HepG2 (cell line): ENCODE results near the gene MSRB2. TPM values are rescaled to one million over a fixed set of nuclear protein-coding genes. Genes with fewer than 3 reads are reported as not detected.

ENCODE experiments used
- ATAC-seq: fragments of 200-7000 bp; cut with Tn5 transposase; 3 replicates; pipeline ENCODE4 v1.9.1; 2020; ENCODE audit warnings: mild to moderate bottlenecking, moderate library complexity
- BruUV-seq: library from RNA; stranded (reverse); fragments of 400-500 nt; replicated peaks from 2 replicates; lab custom pipeline; 2021; lab: Mats Ljungman, UMichigan
- CTCF ChIA-PET: fragments of 300-600 bp; formaldehyde crosslinking; extraction: SDS; loops from one replicate; lab custom pipeline; 2021; ENCODE audit warnings: low total read pairs, inconsistent platforms, low intra/inter-chr PET ratio; lab: Yijun Ruan, JAX
- POLR2A ChIA-PET: fragments of 350-600 bp; sonication (Branson Sonifier 250); formaldehyde crosslinking; loops from one replicate; lab custom pipeline; 2020; ENCODE audit warnings: antibody characterized with exemption, inconsistent platforms; lab: Yijun Ruan, JAX
- DNase-seq: peaks from one replicate; pipeline ENCODE4 v3.0.0-alpha.2; 2015; ENCODE audit warnings: low spot score
- FAIRE-seq: peaks from 3 replicates; lab custom pipeline; 2011; peaks lifted over from hg19 to GRCh38; lab: Jason Lieb, UNC
- H2AFZ ChIP-seq: one replicate; pipeline ENCODE4 v1.6.1; 2011; ENCODE audit warnings: low read length, inconsistent platforms
- H3K27ac ChIP-seq: fragments of 300-600 bp; 3 replicates; pipeline ENCODE4 v1.8.0; 2011; ENCODE audit warnings: mixed run types, mild to moderate bottlenecking, mixed read lengths, low read length, inconsistent platforms; ENCODE audit not compliant: insufficient read depth; ENCODE audit errors: extremely low read length
- H3K27me3 ChIP-seq, 2 experiments: fragments of 200-600 bp in 1 of 2; 2 replicates in 1 of 2; 3 replicates in 1 of 2; pipeline versions ENCODE4 v1.6.0 to v1.8.0; 2011; ENCODE audit warnings: low read length in 2 of 2, mild to moderate bottlenecking in 2 of 2, moderate library complexity in 2 of 2, inconsistent platforms in 1 of 2; ENCODE audit not compliant: insufficient read depth in 2 of 2, control insufficient read depth in 1 of 2
- H3K36me3 ChIP-seq, 2 experiments: fragments of 200-600 bp in 1 of 2; replicated peaks in 1 of 2; 2 replicates in 1 of 2; 3 replicates in 1 of 2; pipeline versions ENCODE4 v1.5.1 to v1.8.0; 2011; ENCODE audit warnings: low read length in 2 of 2, inconsistent platforms in 1 of 2; ENCODE audit not compliant: insufficient read depth in 2 of 2, control insufficient read depth in 1 of 2
- H3K4me1 ChIP-seq: 2 replicates; pipeline ENCODE4 v1.5.1; 2012; ENCODE audit warnings: low read length, inconsistent platforms; ENCODE audit not compliant: insufficient read depth
- H3K4me2 ChIP-seq: 2 replicates; pipeline ENCODE4 v1.6.0; 2011; ENCODE audit warnings: low read depth, low read length, inconsistent platforms
- H3K4me3 ChIP-seq, 3 experiments: fragments of 200-600 bp in 1 of 3; sonication (generic), shearing (Covaris generic) in 1 of 3; replicated peaks in 1 of 3; 2 replicates each; pipeline ENCODE4 v1.5.1; 2011 to 2016; ENCODE audit warnings: low read length in 3 of 3, inconsistent platforms in 2 of 3, low read depth in 2 of 3, mild to moderate bottlenecking in 2 of 3, control low read depth in 1 of 3, mixed read lengths in 1 of 3; ENCODE audit not compliant: insufficient read depth in 1 of 3
- H3K79me2 ChIP-seq: one replicate; pipeline ENCODE4 v1.6.1; 2011; ENCODE audit warnings: low read length, inconsistent platforms; ENCODE audit not compliant: insufficient read depth
- H3K9ac ChIP-seq: 2 replicates; pipeline ENCODE4 v1.6.0; 2011; ENCODE audit warnings: mild to moderate bottlenecking, low read depth, low read length, inconsistent platforms; ENCODE audit not compliant: insufficient read depth
- H3K9me3 ChIP-seq: 2 replicates; pipeline ENCODE4 v1.5.1; 2012; ENCODE audit warnings: mild to moderate bottlenecking, low read length
- H4K20me1 ChIP-seq: 2 replicates; pipeline ENCODE4 v1.6.0; 2011; ENCODE audit warnings: inconsistent platforms, mild to moderate bottlenecking, low read length, moderate library complexity; ENCODE audit not compliant: insufficient read depth
- ELF4 ChIP-seq: sonication (generic); formaldehyde crosslinking; IDR thresholded peaks from 2 replicates; pipeline ENCODE4 v1.5.0; 2020; ENCODE audit warnings: missing genetic modification reagents, mild to moderate bottlenecking, moderate library complexity, borderline replicate concordance
- EZH2 ChIP-seq: conservative IDR thresholded peaks from 2 replicates; pipeline ENCODE4 v1.6.1; 2012; ENCODE audit warnings: mild to moderate bottlenecking, low read depth, low read length, moderate library complexity
- PHF5A ChIP-seq: IDR thresholded peaks from one replicate; pipeline ENCODE4 v1.6.1; 2018; ENCODE audit warnings: low read depth, missing genetic modification reagents; ENCODE audit not compliant: unreplicated experiment
- SAFB2 ChIP-seq: sonication (generic); formaldehyde crosslinking; IDR thresholded peaks from 2 replicates; pipeline ENCODE4 v1.5.1; 2020; ENCODE audit warnings: missing genetic modification reagents, low read depth, mild to moderate bottlenecking, borderline replicate concordance
- STAT5B ChIP-seq: sonication (generic); formaldehyde crosslinking; IDR thresholded peaks from 2 replicates; pipeline ENCODE4 v1.4.0; 2020; ENCODE audit warnings: missing genetic modification reagents
- ZBTB21 ChIP-seq: sonication (generic); formaldehyde crosslinking; IDR thresholded peaks from 2 replicates; pipeline ENCODE4 v1.4.0; 2020; ENCODE audit warnings: missing genetic modification reagents
- ZBTB7A ChIP-seq: sonication (generic); formaldehyde crosslinking; IDR thresholded peaks from 2 replicates; pipeline ENCODE4 v1.8.0; 2022; ENCODE audit warnings: mild to moderate bottlenecking, missing genetic modification reagents
- ZNF160 ChIP-seq: sonication (generic); formaldehyde crosslinking; IDR thresholded peaks from 2 replicates; pipeline ENCODE4 v1.8.0; 2022; ENCODE audit warnings: mild to moderate bottlenecking, inconsistent platforms, missing genetic modification reagents
- ZNF343 ChIP-seq: sonication (generic); formaldehyde crosslinking; IDR thresholded peaks from 2 replicates; pipeline ENCODE4 v1.4.0; 2020; ENCODE audit warnings: mild to moderate bottlenecking, missing genetic modification reagents
- ZNF547 ChIP-seq: sonication (generic); formaldehyde crosslinking; IDR thresholded peaks from 2 replicates; pipeline ENCODE4 v1.5.1; 2020; ENCODE audit warnings: mild to moderate bottlenecking, missing genetic modification reagents
- ZNF644 ChIP-seq: IDR thresholded peaks from 2 replicates; pipeline ENCODE4 v1.6.1; 2016; ENCODE audit warnings: low read depth
- ZNF646 ChIP-seq: sonication (generic); formaldehyde crosslinking; IDR thresholded peaks from 2 replicates; pipeline ENCODE4 v1.9.0; 2021; ENCODE audit warnings: mild to moderate bottlenecking, missing genetic modification reagents
- WGBS: methylation state at CpG from one replicate; pipeline ENCODE4 v1.1.6; 2017; ENCODE audit warnings: low lambda C conversion rate; 5-methylcytosine and 5-hydroxymethylcytosine counted together
- in situ Hi-C: cut with HindIII; loops from 2 replicates; pipeline ENCODE4 v1.10.0; 2017; ENCODE audit warnings: low pct_unique_long_range_greater_than_20kb; ENCODE audit not compliant: extremely low pct_ligation_motif_present
- intact Hi-C: fragments of 100-400 bp; cut with micrococcal nuclease; formaldehyde crosslinking; loops from one replicate; pipeline ENCODE4 v1.10.0; 2022; ENCODE audit not compliant: unreplicated experiment
- polyA plus RNA-seq, 8 experiments: library from polyadenylated mRNA; depleted of rRNA in 3 of 8; stranded (reverse) in 7 of 8; unstranded in 1 of 8; fragments of >200 nt; fragmentation: Illumina TruSeq in 4 of 8; extraction: Trizol in 4 of 8; gene quantifications; 2 replicates each; pipeline versions ENCODE4 v1.2.1 to v1.2.3, GENCODE V29; 2011 to 2016; ENCODE audit warnings: low read depth in 4 of 8, missing spikeins in 1 of 8, mixed read lengths in 1 of 8; ENCODE audit not compliant: insufficient read depth in 1 of 8
- total RNA-seq, 5 experiments: library from RNA; depleted of rRNA; stranded (reverse); fragments of >200 nt; fragmentation: Illumina TruSeq; extraction: Trizol; gene quantifications; 2 replicates each; pipeline ENCODE4 v1.2.3, GENCODE V29; 2016; ENCODE audit warnings: low read depth in 1 of 5

Gene MSRB2
- total and polyA plus RNA-seq, 2 of the 13 experiments (the other 11 are each of a cell fraction or from before 2014, with no cell fraction given): 8.3 to 22.1 TPM

GRCh38 chr10:23080262-23080661, 15.1 kb upstream of the MSRB2 start:
- no peak overlapping the region for H2AFZ ChIP-seq
- no peak for DNase-seq
- BruUV-seq: no TSS peak
- WGBS: 9% methylated on average over 7 of the region's 7 CpGs
- no peak for ATAC-seq
- in situ Hi-C loops (no loop called here), intact Hi-C loops (loop anchor here (5.0 kb wide), 1 partner anchor 212 kb away; no protein-coding TSS in a partner anchor)
- H3K9me3 ChIP-seq: no peaks in the 10 kb centered on the region
- H3K4me1 ChIP-seq: no peaks in the 10 kb centered on the region
- CTCF ChIA-PET: no interaction called here
- POLR2A ChIA-PET: no interaction called here
- FAIRE-seq: no peak
- H3K4me3 ChIP-seq: no peak overlapping the region
- peaks cover 2 to 23% of the 10 kb centered on the region in 2 experiments; a peak in 4 of 5 replicates for H3K27me3 ChIP-seq
- no peak overlapping the region for H3K9ac ChIP-seq
- TF ChIP-seq PHF5A (CRISPR knock-in tag) (no peak), ZBTB7A (CRISPR knock-in tag) (no peak), ELF4 (CRISPR knock-in tag) (no peak), ZNF343 (CRISPR knock-in tag) (no peak), ZNF547 (no peak), ZNF644 (no peak), ZBTB21 (no peak), EZH2 (no peak), SAFB2 (CRISPR knock-in tag) (no peak), ZNF160 (no peak), STAT5B (CRISPR knock-in tag) (no peak), ZNF646 (CRISPR knock-in tag) (no peak)
- H3K36me3 ChIP-seq: no peaks in the 10 kb centered on the region
- no peak overlapping the region for H3K4me2 ChIP-seq
- no peaks in the 10 kb centered on the region for H3K79me2 ChIP-seq
- no peaks in the 10 kb centered on the region for H4K20me1 ChIP-seq
- no peak overlapping the region for H3K27ac ChIP-seq
